Chondrocyte (in vitro differentiated cells): Measurements from ENCODE around the gene HSPH1. TPM values are rescaled to one million over a fixed set of nuclear protein-coding genes. Genes with fewer than 3 reads are reported as not detected.
A peak's percentile ranks its signal among the peaks of the same experiment; 100 is the strongest.

Experiments
- DNase-seq: peaks from one replicate; pipeline ENCODE4 v3.0.0; 2021; ENCODE audit warnings: mixed read lengths, low spot score
- H3K27ac Mint-ChIP-seq: one replicate; pipeline ENCODE4 v1.8.0; 2021; ENCODE audit warnings: mild to moderate bottlenecking, moderate library complexity, mixed read lengths; ENCODE audit not compliant: unreplicated experiment
- H3K27me3 Mint-ChIP-seq: 2 replicates; pipeline ENCODE4 v1.8.0; 2021; ENCODE audit warnings: low read depth, mixed read lengths
- H3K36me3 Mint-ChIP-seq: 2 replicates; pipeline ENCODE4 v1.8.0; 2021; ENCODE audit warnings: low read depth, mixed read lengths
- H3K4me1 Mint-ChIP-seq: 2 replicates; pipeline ENCODE4 v1.8.0; 2021; ENCODE audit warnings: low read depth, mild to moderate bottlenecking, mixed read lengths
- H3K4me3 Mint-ChIP-seq: one replicate; pipeline ENCODE4 v1.8.0; 2021; ENCODE audit warnings: mild to moderate bottlenecking, moderate library complexity, mixed read lengths; ENCODE audit not compliant: unreplicated experiment
- H3K9me3 Mint-ChIP-seq: 2 replicates; pipeline ENCODE4 v1.8.0; 2021; ENCODE audit warnings: low read depth, mixed read lengths
- CTCF ChIP-seq: fragments of 200-600 bp; sonication (generic); IDR thresholded peaks from 2 replicates; pipeline ENCODE4 v1.5.0; 2021; ENCODE audit warnings: antibody characterized with exemption, mild to moderate bottlenecking, moderate library complexity
- total RNA-seq: library from RNA; stranded (reverse); gene quantifications from 3 replicates; pipeline ENCODE4 v1.2.1, GENCODE V29; 2021

HSPH1 gene
- total RNA-seq, 1 donor from 2014 or later: 67.5 TPM

GRCh38 chr13:31093145-31093885 lies 68.4 kb downstream of the HSPH1 start:
- DNase-seq: no peak
- Mint-ChIP-seq H3K9me3 (no peaks in the 10 kb centered on the region), H3K4me3 (no peak overlapping the region)

GRCh38 chr13:31092646-31093045 lies 69.1 kb downstream of the HSPH1 start:
- H3K27ac Mint-ChIP-seq: no peak overlapping the region
- H3K36me3 Mint-ChIP-seq: no peaks in the 10 kb centered on the region
- no peaks in the 10 kb centered on the region for H3K9me3 Mint-ChIP-seq
- no peak for DNase-seq
- H3K4me3 Mint-ChIP-seq: no peak overlapping the region
- H3K27me3 Mint-ChIP-seq: peaks cover 12% of the 10 kb centered on the region
- H3K4me1 Mint-ChIP-seq: peaks cover 5% of the 10 kb centered on the region
- no peak for TF ChIP-seq CTCF

More at GRCh38 chr13:31093145-31093885, 68.4 kb downstream of the HSPH1 start:
- Mint-ChIP-seq H3K36me3 (no peaks in the 10 kb centered on the region), H3K4me1 (peaks cover 5% of the 10 kb centered on the region), H3K27ac (no peak overlapping the region), H3K27me3 (peaks cover 15% of the 10 kb centered on the region)
- no peak for TF ChIP-seq CTCF

- H3K4me3 Mint-ChIP-seq: no peak overlapping the region
Measured at GRCh38 chr13:31090961-31091624, 70.6 kb downstream of the HSPH1 start.

GRCh38 chr13:31090096-31090495 lies 71.6 kb downstream of the HSPH1 start:
- Mint-ChIP-seq H3K27me3 (peaks cover 12% of the 10 kb centered on the region), H3K9me3 (no peaks in the 10 kb centered on the region), H3K27ac (no peak overlapping the region), H3K4me1 (peaks cover 5% of the 10 kb centered on the region), H3K36me3 (no peaks in the 10 kb centered on the region), H3K4me3 (no peak overlapping the region)
- no peak for DNase-seq
- no peak for TF ChIP-seq CTCF

More at GRCh38 chr13:31090961-31091624, 70.6 kb downstream of the HSPH1 start:
- TF ChIP-seq CTCF: no peak
- H3K27me3 Mint-ChIP-seq: peaks cover 9% of the 10 kb centered on the region
- DNase-seq: no peak
- no peaks in the 10 kb centered on the region for H3K9me3 Mint-ChIP-seq
- H3K4me1 Mint-ChIP-seq: peaks cover 5% of the 10 kb centered on the region
- peak overlapping the region; percentile 60 for H3K27ac Mint-ChIP-seq
- no peaks in the 10 kb centered on the region for H3K36me3 Mint-ChIP-seq

- H3K36me3 Mint-ChIP-seq: no peaks in the 10 kb centered on the region
- H3K4me1 Mint-ChIP-seq: peaks cover 5% of the 10 kb centered on the region
- H3K4me3 Mint-ChIP-seq: no peak overlapping the region
- no peak for DNase-seq
- TF ChIP-seq CTCF: no peak
- H3K27ac Mint-ChIP-seq: no peak overlapping the region
- H3K27me3 Mint-ChIP-seq: peaks cover 12% of the 10 kb centered on the region
- no peaks in the 10 kb centered on the region for H3K9me3 Mint-ChIP-seq
Measured at GRCh38 chr13:31089649-31090048, 72.1 kb downstream of the HSPH1 start.
